ENCODE results near the gene GRM8.

Gene GRM8

GRCh38 chr7:127187740-127188139 is 65.0 kb downstream of the GRM8 start:
- Histone ChIP-seq H3K27me3 (ENCODE audit: insufficient read depth, low read depth, severe bottlenecking) (no peaks in the 10 kb centered on the region), H3K27ac (no peak overlapping the region), H3K4me3 (ENCODE audit: low read depth, low read length) (no peak overlapping the region), H3K36me3 (no peaks in the 10 kb centered on the region), H3K9me3 (ENCODE audit: severe bottlenecking) (no peaks in the 10 kb centered on the region)
- TF ChIP-seq CTCF (IDR thresholded peaks at IDR 0.05; ENCODE audit: low read depth, low read length) = no peak
- DNase-seq = no peak

GRCh38 chr7:127186686-127187085 is 66.1 kb downstream of the GRM8 start:
- H3K27me3 ChIP-seq (ENCODE audit: insufficient read depth, low read depth, severe bottlenecking) = no peaks in the 10 kb centered on the region
- no peak overlapping the region for H3K4me3 ChIP-seq (ENCODE audit: low read depth, low read length)
- no peak for DNase-seq
- TF ChIP-seq CTCF (IDR thresholded peaks at IDR 0.05; ENCODE audit: low read depth, low read length) = no peak
- no peak overlapping the region for H3K27ac ChIP-seq
- no peaks in the 10 kb centered on the region for H3K36me3 ChIP-seq
- H3K9me3 ChIP-seq (ENCODE audit: severe bottlenecking) = no peaks in the 10 kb centered on the region

- no peak for TF ChIP-seq CTCF (IDR thresholded peaks at IDR 0.05; ENCODE audit: low read depth, low read length)
- H3K4me3 ChIP-seq (ENCODE audit: low read depth, low read length) = no peak overlapping the region
- H3K27me3 ChIP-seq (ENCODE audit: insufficient read depth, low read depth, severe bottlenecking) = no peaks in the 10 kb centered on the region
- no peak overlapping the region for H3K27ac ChIP-seq
- no peaks in the 10 kb centered on the region for H3K36me3 ChIP-seq
- no peak for DNase-seq
- no peaks in the 10 kb centered on the region for H3K9me3 ChIP-seq (ENCODE audit: severe bottlenecking)
These were observed 75.6 kb downstream of the GRM8 start for GRCh38 chr7:127177156-127177555.

- Histone ChIP-seq H3K36me3 (no peaks in the 10 kb centered on the region), H3K9me3 (ENCODE audit: severe bottlenecking) (no peaks in the 10 kb centered on the region), H3K27ac (no peak overlapping the region), H3K27me3 (ENCODE audit: insufficient read depth, low read depth, severe bottlenecking) (no peaks in the 10 kb centered on the region), H3K4me3 (ENCODE audit: low read depth, low read length) (no peak overlapping the region)
- no peak for TF ChIP-seq CTCF (IDR thresholded peaks at IDR 0.05; ENCODE audit: low read depth, low read length)
- no peak for DNase-seq
These were observed 90.4 kb downstream of the GRM8 start for GRCh38 chr7:127162366-127162765.

GRCh38 chr7:127158659-127159058 is 94.1 kb downstream of the GRM8 start:
- no peaks in the 10 kb centered on the region for H3K27me3 ChIP-seq (ENCODE audit: insufficient read depth, low read depth, severe bottlenecking)
- DNase-seq = no peak
- peak; percentile 56 for TF ChIP-seq CTCF (IDR thresholded peaks at IDR 0.05; ENCODE audit: low read depth, low read length)
- H3K36me3 ChIP-seq = no peaks in the 10 kb centered on the region
- no peak overlapping the region for H3K4me3 ChIP-seq (ENCODE audit: low read depth, low read length)
- no peaks in the 10 kb centered on the region for H3K9me3 ChIP-seq (ENCODE audit: severe bottlenecking)
- H3K27ac ChIP-seq = no peak overlapping the region

- DNase-seq = no peak
- Histone ChIP-seq H3K4me3 (ENCODE audit: low read depth, low read length) (no peak overlapping the region), H3K27ac (no peak overlapping the region), H3K9me3 (ENCODE audit: severe bottlenecking) (no peaks in the 10 kb centered on the region), H3K27me3 (ENCODE audit: insufficient read depth, low read depth, severe bottlenecking) (no peaks in the 10 kb centered on the region), H3K36me3 (no peaks in the 10 kb centered on the region)
- no peak for TF ChIP-seq CTCF (IDR thresholded peaks at IDR 0.05; ENCODE audit: low read depth, low read length)
These were observed 97.8 kb downstream of the GRM8 start for GRCh38 chr7:127154958-127155357.
